ENCODE data around the gene EFCC1.

Gene EFCC1

DNA sequence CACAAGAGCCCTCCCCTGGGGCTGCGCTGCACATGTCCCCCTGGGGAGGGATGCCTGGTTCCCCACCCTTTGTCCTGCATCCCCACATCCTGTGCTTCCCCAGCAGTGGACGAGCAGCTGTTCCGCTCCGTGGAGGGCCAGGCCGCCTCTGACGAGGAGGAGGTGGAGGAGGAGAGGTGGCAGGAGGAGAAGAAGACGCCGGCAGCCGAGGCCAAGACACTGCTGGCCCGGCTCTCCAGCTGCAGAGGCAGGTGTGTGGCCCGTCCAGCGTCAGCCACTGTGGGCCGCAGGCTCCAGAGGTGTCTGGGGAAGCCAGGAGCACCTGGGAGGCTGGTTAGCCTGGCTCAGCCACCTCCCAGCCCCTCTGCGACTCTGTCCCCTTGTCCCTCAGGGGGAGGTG is 31.6 kb downstream of the EFCC1 start:
- DNase-seq (ENCODE audit: low read depth), result no peak

DNA sequence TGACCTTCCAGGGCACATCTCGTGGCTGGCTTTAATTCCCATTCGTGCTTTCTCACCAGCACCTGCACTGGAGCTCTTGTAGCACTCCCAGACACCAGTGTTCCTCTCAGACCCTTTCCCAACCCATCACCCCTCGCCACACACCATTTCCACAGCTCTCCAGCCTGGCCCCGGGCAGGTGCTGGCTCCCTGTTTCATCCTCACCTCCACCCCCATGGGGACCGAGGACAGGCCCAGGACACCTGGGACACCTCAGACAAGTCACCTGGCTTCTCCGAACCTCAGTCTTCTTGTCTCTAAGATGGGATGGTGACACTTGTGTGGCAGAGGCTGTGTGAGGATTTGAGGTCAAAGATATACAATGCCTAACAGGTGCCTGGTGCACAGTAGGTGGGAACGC is 32.0 kb downstream of the EFCC1 start:
- DNase-seq (ENCODE audit: low read depth), result no peak

DNA sequence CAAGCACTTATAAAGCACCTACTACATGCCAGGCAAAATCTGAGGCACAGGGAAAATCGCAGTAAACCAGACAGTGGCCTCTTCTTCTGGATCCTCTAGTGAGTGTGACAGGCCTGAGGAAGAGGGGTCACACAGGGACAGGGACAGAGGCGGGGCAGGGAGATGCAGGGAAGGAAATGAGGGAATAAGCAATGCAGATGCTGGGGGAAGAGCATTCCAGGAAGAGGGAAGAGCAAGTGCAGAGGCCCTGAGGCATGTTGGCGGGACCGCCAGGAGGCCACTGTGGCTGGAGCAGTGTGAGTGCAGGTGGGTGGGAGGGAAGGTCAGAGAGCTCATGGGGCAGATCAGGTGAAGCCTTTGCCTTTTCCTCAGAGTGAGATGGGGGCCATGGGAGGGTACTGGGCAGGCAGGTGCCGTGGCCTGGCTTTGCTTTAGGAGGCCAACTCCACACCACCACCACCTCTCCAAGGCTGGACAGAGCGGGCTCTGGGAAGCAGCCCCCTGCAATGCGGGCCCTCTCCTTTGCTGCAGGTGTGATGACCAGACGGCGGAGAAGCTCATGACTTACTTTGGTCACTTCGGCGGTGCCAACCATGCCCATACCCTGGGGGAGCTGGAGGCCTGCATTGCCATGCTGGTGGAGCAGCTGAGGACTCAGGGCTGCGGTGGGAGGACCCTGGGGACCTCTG is 32.7 kb downstream of the EFCC1 start:
- no peak for DNase-seq (ENCODE audit: low read depth)

DNA sequence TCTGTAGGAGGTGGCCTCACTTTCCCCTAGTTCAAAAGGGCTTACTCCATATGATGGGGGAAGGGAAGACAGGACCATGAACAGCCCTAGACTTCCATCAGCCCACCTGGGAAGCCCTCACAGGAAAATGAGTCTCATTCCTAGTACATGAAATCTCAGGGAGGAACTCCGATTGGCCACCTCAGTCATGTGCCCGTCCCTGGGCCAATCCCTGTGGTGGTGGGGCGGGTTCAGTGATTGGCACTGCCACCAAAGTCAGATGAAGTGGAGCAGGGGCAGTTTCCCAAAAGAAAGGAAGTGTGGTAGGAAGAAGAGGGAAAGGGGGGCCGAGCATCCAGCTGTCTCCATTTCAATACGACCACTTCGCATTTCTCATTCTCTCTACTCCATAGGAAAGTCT is 33.5 kb downstream of the EFCC1 start:
- no peak for DNase-seq (ENCODE audit: low read depth)

DNA sequence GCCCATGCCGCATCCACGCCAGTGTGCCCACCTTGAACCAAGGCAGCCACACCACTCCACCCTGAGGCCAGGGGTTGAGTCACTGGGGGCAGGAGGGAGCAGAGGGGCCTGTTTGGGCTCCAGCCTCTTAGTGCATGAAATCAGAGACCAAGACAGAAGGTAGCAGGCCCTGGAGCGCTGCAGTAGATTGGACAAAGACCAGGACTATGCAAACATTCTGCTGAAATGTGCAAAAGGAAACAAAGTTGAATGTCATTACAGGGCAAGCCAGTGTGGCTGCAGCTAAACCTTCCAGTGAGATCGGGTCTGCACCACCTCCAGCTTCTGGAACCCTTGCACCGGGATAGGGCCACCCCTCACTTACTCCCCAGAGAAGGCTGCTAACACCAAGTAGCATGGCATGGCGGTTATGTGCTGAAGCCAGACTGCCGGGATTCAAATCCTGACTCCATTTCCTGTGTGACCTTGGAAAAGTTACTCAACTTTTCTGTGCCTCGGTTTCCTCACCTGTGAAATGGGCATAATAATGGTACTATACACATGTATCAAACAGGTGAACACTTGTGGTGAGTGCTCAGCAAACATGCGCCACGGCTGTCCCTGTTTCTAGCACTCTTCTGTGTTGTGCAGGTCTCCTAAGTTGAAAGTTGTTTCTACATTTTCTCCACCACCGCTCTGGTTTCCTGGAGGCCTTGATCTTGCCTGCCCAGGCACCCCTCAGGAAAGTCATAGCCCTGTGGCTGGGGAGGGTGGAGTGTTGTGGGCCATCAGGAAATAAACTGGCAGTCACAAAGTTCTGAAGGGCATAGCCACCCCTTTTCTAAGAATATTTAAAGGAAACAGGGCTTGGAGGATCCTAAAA is 34.5 kb downstream of the EFCC1 start:
- no peak for DNase-seq (ENCODE audit: low read depth)

DNA sequence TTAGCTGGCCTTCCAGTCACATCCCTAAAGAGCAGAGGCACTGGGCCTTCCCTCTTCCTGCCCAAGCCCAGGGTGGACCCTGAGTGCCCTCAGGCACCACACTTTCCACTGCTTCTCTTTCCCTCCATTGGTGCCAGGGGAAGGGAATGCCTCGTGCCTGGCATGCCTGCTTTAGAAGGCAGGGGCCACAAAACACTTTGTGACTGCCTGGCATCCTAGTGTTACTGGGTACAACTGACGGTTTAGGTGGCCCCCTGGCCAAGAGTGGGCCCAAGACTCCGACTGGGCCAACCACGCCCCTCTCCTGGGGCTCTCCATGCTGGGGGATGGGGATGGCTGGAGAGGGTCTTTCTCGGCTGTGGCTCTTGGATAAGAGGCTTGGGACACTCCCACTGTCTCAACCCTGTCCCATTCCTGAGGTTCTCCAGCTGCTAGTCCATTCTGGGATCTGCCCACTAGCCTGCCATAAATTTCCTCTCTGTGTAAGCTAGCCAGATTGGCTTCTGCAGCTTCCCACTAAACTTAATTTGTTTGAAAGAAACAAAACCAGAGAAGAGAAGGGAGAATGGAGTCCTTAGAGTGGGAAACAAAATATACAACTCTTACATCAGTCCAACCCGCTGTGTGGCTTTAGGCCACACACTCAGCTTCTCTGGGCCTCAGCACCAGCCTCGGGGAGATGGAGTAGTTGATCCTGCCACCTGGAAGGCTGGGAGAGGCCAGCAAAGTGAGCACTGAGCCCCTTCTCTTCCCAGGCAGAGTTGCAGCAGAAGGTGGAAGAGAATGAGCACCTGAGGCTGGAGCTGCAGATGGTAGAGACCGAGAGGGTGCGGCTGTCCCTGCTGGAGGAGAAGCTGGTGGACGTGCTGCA is 35.4 kb downstream of the EFCC1 start:
- no peak for DNase-seq (ENCODE audit: low read depth)

DNA sequence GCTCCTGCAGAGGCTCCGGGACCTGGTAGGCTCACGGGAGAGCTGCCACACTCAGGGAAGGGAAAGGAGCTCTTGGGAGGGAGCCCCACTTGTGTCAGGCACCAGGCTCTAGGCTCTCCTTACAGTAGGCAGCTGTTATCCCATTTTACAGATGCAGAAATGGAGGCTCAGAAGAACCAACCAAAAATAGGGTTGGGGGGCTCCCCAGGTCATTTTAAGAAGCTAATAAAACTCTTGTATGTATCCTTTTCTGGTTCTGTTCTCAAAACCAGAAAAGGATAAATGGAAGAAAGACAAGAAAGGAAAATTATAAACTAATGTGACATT is 36.0 kb downstream of the EFCC1 start:
- no peak for DNase-seq (ENCODE audit: low read depth)

DNA sequence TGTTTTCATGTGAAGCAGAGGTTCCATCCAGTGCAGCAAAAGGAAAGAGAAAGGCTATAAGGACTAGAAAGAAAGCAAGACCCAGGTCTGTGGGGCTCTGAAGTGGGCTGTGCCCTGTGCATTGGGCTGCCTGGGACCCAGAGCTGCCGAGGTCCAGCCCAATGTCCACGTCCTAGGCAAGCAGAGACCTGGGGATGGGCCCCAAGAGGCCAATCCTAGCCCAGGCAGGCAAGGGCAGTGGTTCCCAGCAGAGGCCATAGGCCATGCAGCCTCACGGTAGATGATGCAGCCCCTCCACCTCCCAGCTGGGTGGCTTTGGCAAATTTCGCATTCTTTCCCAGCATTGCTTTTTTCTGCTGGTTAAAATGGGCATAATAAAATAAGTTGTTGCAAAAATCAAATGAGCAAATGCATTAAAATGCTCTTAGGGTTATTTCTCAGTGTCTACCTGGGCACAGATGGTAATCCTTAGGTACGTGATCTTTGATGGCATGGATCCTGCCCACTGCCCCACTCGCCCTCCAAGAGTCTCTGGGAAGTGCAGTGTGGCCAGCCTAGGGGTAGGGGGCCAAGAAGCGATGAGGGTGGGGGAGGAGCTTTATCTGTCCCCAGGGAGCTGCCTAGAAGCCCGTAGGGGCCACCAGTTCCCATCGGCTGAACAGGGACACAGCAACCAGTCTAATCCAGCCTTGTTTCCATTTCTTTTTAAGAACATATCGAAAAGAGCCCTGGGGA is 37.2 kb downstream of the EFCC1 start:
- no peak for DNase-seq (ENCODE audit: low read depth)

DNA sequence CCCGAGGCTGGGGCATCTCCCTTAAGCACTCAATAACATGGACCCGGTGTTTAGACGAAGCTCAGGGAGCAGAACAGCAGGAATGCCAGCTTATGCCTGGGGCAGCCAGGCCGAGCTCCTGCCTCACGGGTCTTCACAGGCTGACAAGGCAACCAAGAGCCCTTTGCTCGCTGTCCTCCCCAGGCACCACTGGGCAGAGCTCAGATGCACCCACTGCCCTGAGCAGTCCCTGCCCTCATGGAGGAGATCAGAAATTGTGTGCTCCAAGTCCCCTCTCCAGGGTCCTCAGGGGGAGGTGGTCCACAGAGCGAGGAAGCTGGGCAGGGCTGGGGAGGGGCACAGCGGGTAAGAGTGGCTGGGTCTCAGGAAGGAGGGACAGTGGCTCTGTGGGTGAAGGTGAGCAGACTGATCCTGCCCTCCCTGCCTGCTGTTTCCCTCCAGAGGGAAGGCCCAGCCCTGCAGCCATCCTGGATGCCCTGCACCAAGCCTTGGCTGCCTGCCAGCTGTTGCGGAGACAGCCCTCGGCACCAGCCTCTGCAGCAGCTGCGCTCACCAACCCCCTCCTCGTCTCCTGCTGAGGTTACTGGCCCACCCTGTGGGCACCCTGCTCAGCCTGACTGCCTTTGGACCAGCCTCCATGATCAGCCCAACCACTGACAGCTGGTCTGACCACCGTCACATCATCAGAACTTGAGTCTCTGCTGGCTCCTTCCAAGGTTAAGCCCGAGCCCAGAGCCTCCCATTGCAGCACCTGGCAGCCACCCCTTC is 38.4 kb downstream of the EFCC1 start:
- no peak for DNase-seq (ENCODE audit: low read depth)

DNA sequence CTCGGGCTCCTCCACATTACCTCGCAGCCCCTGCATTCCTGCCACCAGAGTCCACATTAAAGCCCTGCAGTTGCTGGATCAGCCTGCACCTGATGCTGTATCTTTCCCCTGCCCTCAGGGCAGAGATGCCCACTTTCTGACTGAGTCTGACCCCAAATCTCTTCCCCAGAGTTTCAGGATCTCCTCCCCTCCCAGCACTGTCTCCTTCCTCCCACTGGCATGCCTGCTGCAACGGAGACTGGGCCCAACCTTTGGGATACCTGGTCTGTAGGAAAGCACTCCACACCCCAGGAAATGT is 38.9 kb downstream of the EFCC1 start:
- DNase-seq (ENCODE audit: low read depth), result no peak

DNA sequence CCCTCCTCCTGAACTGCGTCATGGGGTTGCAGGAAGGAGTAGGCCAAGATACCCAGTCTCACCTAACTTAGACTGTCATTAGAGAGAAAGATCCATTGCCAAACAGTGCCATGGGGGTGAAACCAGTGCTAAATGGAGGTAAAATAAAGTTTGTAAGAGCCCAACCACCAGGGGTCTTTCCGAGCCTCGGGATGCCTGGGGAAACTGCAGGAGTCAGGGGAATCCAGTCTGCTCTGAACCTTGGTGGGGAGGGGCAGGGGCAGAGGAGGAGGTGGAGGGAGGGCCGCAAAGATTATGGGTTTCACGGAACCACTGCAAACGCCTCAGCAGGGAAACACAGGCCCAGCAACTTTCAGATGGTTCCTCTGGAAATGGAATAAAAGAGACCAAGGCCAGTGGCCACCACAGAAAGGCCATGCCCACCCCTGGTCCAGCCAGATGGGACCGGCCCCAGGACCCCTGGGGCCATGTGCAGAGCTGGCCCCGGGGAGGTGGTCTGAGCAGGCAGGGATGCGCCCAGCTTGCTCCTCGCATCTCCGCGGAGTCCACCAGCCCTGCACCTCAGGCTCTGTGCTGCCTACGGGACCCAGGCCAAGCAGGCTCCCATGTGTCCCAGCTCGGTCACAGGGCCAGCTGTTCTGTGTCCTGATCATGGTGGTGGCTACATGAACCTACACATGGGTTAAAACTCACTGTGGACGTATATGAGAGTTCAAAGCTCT is 39.6 kb downstream of the EFCC1 start:
- DNase-seq (ENCODE audit: low read depth), result no peak

DNA sequence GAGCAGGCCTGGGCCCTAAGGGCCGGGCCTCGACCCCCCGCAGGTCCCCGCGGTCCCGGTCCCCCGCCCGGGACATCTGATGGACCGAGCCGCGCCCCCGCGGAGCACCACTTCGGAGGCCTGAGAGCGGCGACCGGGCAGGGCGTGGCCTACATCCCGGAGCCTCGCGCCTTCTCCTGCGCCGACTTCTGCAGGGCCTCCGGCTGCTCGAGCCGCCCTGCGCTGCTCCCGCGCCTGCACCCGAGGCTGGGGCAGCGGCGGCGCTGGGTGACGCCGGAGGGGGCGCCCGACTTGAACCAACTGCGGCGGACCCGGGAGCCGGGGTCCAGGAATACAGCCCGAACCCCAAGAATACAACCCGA is 44.6 kb downstream of the EFCC1 start:
- DNase-seq (ENCODE audit: low read depth), result no peak

DNA sequence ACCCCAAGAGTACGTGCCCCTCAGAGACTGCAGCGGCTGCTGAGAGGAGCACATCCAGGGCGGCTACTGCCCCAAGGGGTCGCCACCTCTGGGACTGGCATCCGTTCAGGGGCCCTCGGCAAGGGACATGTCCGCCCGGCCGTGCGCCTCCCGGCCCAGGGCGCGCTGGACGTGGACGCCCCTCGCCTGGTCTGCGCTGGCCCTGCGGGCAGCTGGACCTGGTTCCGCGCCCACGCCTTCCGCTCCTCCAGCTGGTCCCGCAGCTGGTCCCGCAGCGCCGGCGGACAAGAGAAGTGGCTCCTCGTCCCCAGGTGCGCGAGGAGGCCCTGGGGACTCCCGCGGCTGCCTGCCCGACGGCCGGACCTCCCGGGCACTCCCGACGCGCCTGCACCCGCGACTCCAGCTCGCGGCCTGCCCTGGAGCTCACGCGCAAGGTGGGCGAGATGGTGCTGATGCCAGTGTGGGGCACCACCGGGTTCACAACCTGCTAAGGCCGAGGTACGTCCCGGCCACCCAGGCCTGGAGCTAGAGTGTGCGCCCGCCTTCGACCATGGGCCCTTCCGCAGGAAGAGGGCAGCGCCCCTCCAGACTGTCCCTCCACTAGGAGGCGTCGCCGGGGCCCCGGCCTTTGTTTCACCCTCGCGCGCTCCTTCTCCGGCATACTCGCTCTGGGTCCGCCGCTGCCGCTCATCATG is 45.1 kb downstream of the EFCC1 start:
- DNase-seq (ENCODE audit: low read depth), result no peak

DNA sequence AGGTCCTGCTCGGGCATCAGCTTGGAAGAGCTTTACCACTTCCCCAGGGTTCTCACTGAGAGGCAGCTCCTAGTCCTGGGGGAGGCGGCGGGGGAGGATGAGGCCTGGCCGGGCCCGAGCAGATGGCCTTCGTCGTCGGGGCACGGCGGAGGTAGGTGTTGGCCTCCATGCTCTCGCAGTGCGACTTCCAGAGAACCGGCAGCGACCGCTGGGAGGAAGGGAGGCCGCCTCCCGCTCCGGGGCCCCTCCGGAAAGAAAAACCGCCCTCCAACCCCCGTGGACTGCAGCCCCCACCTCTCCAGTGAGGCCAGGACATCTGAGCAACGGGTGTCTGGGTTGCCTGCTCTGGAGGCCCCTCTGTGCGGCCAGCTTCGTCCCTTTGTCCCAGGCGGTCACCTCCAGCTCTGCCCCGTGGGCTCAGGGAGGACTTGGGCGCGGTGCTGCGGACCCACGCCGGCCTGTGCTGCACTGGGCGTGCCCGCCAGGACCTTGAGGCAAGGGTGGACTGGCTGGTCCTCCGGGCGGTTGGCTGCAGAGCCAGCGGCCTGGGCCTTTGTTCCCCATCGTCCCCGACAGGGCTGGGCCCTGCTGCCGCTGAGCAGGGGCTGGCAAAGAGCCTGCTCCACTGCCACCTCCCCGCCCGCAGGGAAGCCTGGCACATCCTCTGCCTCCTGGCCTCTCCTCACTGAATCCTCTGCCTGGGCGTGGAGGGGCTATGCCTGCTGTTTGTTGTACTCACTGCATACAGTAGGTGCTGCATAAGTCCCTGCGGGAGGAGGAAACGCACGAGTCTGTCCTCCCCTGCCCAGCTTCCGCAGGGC is 45.8 kb downstream of the EFCC1 start:
- DNase-seq (ENCODE audit: low read depth), result no peak

DNA sequence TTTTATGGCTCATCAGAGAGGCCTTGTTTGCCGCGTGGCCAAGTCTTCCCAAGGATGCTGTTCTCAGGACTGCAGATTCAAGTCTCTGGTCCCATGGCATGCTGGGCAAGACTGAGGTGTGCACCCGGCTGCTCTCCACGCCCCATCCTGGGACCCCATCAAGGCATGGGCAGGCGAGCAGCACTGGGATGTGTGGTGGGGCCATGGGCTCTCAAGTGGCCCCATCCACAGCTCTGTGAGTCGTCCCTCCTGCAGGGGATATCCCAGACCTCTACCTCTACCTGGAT is 46.4 kb downstream of the EFCC1 start:
- no peak for DNase-seq (ENCODE audit: low read depth)

DNA sequence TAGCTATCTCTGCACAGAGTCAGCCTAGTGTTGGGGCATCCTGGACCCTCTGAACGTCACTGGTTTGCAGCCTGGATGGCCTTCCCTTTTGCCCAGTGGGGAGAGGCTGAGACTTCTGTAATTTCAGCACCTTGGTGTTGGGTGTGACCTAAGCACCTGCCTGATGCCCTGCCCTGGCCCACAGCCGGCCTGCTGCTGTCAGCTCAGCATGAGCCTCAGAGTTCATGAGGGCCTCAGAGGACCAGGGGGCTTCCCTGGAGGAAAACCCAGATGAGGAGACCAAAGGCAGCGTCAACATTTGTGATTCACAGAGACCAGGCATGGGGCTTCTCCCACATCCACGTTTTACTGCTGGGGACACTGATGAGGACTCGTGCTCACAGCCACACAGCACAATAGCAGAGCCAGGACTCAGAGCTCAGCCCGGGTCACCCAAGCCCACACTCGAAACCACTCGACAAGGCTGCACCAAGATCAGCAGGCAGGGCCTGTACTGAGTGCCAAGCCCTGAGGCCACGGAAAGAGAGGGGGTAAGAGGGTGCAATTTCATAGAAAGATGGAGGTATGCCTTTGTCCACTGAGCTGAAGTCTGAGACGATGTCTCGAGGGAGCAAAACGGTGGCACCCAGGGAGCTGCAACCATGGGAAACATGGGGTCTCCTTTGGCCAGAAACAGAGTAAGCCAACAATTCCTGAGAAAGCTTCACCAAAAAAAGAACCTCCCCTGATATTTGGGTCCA is 49.6 kb downstream of the EFCC1 start:
- DNase-seq (ENCODE audit: low read depth), result no peak

DNA sequence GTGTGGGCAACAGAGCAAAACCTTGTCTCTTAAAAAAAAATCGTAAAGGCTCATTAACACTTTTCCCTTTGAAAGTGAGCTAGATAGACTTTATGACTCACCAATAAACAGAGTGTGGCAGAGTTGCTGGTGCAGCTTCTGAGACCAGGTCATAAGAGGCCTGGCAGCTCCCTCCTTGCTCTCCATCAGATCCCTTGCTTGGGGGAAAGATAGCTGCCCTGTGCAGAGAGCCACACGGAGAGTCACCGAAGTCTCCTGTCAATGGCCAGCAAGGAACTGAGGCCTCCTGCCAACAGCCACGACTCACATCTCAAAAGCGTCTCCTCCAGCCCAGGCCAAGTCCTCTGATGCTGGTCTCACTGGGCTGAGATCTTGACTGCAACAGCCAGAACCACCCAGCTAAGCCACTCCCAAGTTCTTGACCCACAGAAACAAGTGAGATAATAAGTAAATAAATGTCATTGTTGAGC is 50.8 kb downstream of the EFCC1 start:
- no peak for DNase-seq (ENCODE audit: low read depth)

DNA sequence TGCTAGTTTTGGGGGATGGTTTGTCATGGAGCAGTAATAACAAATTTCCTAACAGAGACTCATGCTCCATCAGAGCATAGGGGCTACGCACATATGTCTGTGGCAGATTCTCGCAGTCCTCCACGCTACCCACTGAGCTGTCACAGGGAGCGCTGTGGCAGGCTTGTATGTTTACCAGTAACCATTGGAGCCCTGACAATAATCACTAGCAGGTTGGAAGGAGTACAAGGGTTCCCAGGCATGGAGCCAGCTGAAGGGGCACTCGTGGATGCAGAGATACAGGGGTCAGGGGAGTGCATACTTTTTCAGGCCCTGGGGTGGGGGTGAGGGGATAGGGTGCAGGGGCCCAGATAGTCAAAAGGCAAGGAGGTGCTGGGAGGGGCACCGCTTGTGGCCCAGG is 51.6 kb downstream of the EFCC1 start:
- no peak for DNase-seq (ENCODE audit: low read depth)

DNA sequence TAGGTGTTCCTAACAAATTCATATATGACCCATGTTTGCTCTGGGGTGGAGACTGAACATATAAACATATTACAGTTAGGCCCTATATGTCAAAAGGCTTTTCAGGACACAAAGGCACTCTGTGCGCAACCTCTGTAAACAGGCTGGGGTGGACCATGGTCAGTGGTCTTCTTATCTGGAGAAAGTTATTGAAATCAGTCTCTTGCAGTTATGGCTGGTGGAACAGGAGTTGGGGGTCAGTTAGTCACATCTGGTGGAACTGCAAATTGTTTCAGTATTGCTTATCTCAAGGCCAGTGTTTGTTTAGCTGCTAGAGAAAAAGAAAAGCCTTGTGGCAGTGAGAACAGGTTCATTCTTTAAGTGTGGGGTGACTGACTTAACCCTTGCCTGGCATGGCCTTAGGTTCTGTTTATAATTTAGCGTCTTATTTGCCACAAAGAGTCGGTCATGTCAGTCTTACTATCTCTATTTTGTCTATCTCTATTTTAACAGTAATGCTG is 53.6 kb downstream of the EFCC1 start:
- DNase-seq (ENCODE audit: low read depth), result no peak

Data from T follicular helper cell (primary cell).